ENCODE results near the gene DCTN1.
A peak's percentile ranks its signal among the peaks of the same experiment; 100 is the strongest.

Gene DCTN1

GRCh38 chr2:74391580-74392448 is 11.7 kb upstream of the DCTN1 start:
- peak; percentile 97 for FAIRE-seq
- DNase-seq (ENCODE audit: insufficient read length, low spot score) = peak; percentile 84

GRCh38 chr2:74391209-74391579 is 11.1 kb upstream of the DCTN1 start:
- peak; percentile 52 for FAIRE-seq
- DNase-seq (ENCODE audit: insufficient read length, low spot score) = no peak
- TF ChIP-seq PAX5 (IDR thresholded peaks at IDR 0.05; ENCODE audit: insufficient read depth, low read length, severe bottlenecking) = no peak
- no peak for TF ChIP-seq TAF1 (IDR thresholded peaks at IDR 0.05; ENCODE audit: low read depth, low read length)
- TF ChIP-seq POLR2AphosphoS5 (IDR thresholded peaks at IDR 0.05; ENCODE audit: low read depth, low read length) = no peak
- TF ChIP-seq POLR2A (IDR thresholded peaks at IDR 0.05; ENCODE audit: low read depth, low read length) = no peak
- TF ChIP-seq POU2F2 (IDR thresholded peaks at IDR 0.05; ENCODE audit: low read depth, low read length) = no peak
- TF ChIP-seq SPI1 (IDR thresholded peaks at IDR 0.05; ENCODE audit: low read depth, low read length) = no peak

More at GRCh38 chr2:74391580-74392448, 11.7 kb upstream of the DCTN1 start:
- TF ChIP-seq POLR2A (IDR thresholded peaks at IDR 0.05; ENCODE audit: low read depth, low read length) (peak; percentile 62; the same call in 1 of the 2 replicates), SPI1 (IDR thresholded peaks at IDR 0.05; ENCODE audit: low read depth, low read length) (no peak), TAF1 (IDR thresholded peaks at IDR 0.05; ENCODE audit: low read depth, low read length) (peak; percentile 36; the same call in 1 of the 2 replicates), POU2F2 (IDR thresholded peaks at IDR 0.05; ENCODE audit: low read depth, low read length) (no peak), POLR2AphosphoS5 (IDR thresholded peaks at IDR 0.05; ENCODE audit: low read depth, low read length) (peak; percentile 66; the same call in 1 of the 2 replicates), PAX5 (IDR thresholded peaks at IDR 0.05; ENCODE audit: insufficient read depth, low read length, severe bottlenecking) (no peak)

DNA sequence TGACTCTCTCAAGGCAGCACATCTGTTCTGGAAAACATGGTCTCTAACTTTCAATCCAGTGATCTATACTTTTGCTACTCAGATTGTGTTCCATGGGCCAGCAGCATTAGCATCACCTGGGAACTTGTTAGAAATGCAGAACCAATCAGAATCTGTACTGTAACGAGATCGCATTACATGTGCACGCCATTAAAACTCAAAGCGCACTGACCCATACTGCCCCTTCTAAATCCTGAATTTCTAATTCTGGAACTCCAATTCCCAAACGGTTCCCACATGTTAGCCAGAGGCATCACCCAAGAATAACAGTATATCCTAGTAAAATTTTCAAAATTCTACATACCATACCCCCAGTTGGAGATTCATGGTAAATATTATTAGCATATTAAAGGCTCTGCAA is 10.5 kb upstream of the DCTN1 start:
- no peak for TF ChIP-seq POU2F2 (IDR thresholded peaks at IDR 0.05; ENCODE audit: low read depth, low read length)
- no peak for TF ChIP-seq POLR2AphosphoS5 (IDR thresholded peaks at IDR 0.05; ENCODE audit: low read depth, low read length)
- TF ChIP-seq SPI1 (IDR thresholded peaks at IDR 0.05; ENCODE audit: low read depth, low read length) = no peak
- no peak for TF ChIP-seq TAF1 (IDR thresholded peaks at IDR 0.05; ENCODE audit: low read depth, low read length)
- TF ChIP-seq POLR2A (IDR thresholded peaks at IDR 0.05; ENCODE audit: low read depth, low read length) = no peak
- TF ChIP-seq PAX5 (IDR thresholded peaks at IDR 0.05; ENCODE audit: insufficient read depth, low read length, severe bottlenecking) = no peak
- DNase-seq (ENCODE audit: insufficient read length, low spot score) (no peak), FAIRE-seq (no peak)

GRCh38 chr2:74387346-74387745 is 7.2 kb upstream of the DCTN1 start:
- DNase-seq (ENCODE audit: insufficient read length, low spot score) = no peak
- no peak for TF ChIP-seq POU2F2 (IDR thresholded peaks at IDR 0.05; ENCODE audit: low read depth, low read length)
- TF ChIP-seq POLR2AphosphoS5 (IDR thresholded peaks at IDR 0.05; ENCODE audit: low read depth, low read length) = no peak
- TF ChIP-seq PAX5 (IDR thresholded peaks at IDR 0.05; ENCODE audit: insufficient read depth, low read length, severe bottlenecking) = no peak
- no peak for FAIRE-seq

DNA sequence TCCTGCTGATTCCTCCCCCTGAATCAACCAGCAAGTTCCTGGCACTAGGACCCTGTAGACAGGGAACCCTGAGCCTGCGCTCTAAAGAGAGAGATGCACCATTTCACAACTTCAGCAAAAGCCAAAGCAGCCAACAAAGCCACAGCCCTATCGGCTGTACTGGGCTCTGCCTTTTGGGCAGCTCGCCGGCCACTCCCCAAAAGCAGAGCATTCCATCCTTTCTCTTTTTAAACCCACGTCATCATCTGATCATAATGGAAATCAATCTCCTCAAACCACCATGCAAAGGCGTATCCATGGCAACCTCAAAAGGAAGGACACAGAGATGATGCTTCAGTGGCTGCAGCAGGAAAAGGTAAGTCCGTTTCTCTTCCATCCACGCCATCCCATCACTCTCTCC is 5.3 kb upstream of the DCTN1 start:
- TF ChIP-seq POLR2AphosphoS5 (IDR thresholded peaks at IDR 0.05; ENCODE audit: low read depth, low read length) = no peak
- no peak for TF ChIP-seq TAF1 (IDR thresholded peaks at IDR 0.05; ENCODE audit: low read depth, low read length)
- no peak for TF ChIP-seq POU2F2 (IDR thresholded peaks at IDR 0.05; ENCODE audit: low read depth, low read length)
- no peak for TF ChIP-seq POLR2A (IDR thresholded peaks at IDR 0.05; ENCODE audit: low read depth, low read length)
- no peak for TF ChIP-seq PAX5 (IDR thresholded peaks at IDR 0.05; ENCODE audit: insufficient read depth, low read length, severe bottlenecking)
- no peak for TF ChIP-seq SPI1 (IDR thresholded peaks at IDR 0.05; ENCODE audit: low read depth, low read length)
- FAIRE-seq (no peak), DNase-seq (ENCODE audit: insufficient read length, low spot score) (no peak)

DNA sequence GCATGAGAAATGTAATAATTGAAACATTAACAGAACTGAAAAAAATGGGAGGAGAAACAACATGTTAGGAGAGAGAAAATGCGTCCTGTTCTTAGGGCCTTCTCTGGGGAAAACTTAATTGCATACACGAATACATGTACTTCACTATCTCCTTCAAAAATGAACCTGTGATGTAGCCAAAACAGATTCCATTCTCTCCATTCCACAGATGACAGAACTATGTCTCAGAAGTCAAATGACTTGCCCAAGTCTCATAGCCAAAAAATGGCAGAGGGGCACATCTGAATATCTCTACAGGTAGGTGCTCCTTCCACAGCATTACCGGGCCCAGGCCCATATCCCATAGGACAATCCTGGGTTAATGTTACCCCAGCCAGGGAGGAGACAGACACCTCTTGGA is 3.9 kb upstream of the DCTN1 start:
- FAIRE-seq = no peak
- TF ChIP-seq POU2F2 (IDR thresholded peaks at IDR 0.05; ENCODE audit: low read depth, low read length) (no peak), POLR2A (IDR thresholded peaks at IDR 0.05; ENCODE audit: low read depth, low read length) (no peak), TAF1 (IDR thresholded peaks at IDR 0.05; ENCODE audit: low read depth, low read length) (no peak), SPI1 (IDR thresholded peaks at IDR 0.05; ENCODE audit: low read depth, low read length) (no peak), PAX5 (IDR thresholded peaks at IDR 0.05; ENCODE audit: insufficient read depth, low read length, severe bottlenecking) (no peak)
- no peak for DNase-seq (ENCODE audit: insufficient read length, low spot score)

- no peak for FAIRE-seq
- TF ChIP-seq SPI1 (IDR thresholded peaks at IDR 0.05; ENCODE audit: low read depth, low read length) = no peak
- TF ChIP-seq POU2F2 (IDR thresholded peaks at IDR 0.05; ENCODE audit: low read depth, low read length) = no peak
- TF ChIP-seq PAX5 (IDR thresholded peaks at IDR 0.05; ENCODE audit: insufficient read depth, low read length, severe bottlenecking) = no peak
- no peak for TF ChIP-seq POLR2A (IDR thresholded peaks at IDR 0.05; ENCODE audit: low read depth, low read length)
- no peak for DNase-seq (ENCODE audit: insufficient read length, low spot score)
Measured at GRCh38 chr2:74383254-74383653, 3.1 kb upstream of the DCTN1 start.

GRCh38 chr2:74381751-74382150 is 1.6 kb upstream of the DCTN1 start:
- FAIRE-seq = no peak
- TF ChIP-seq POU2F2 (IDR thresholded peaks at IDR 0.05; ENCODE audit: low read depth, low read length) = no peak
- TF ChIP-seq POLR2AphosphoS5 (IDR thresholded peaks at IDR 0.05; ENCODE audit: low read depth, low read length) = no peak
- no peak for TF ChIP-seq TAF1 (IDR thresholded peaks at IDR 0.05; ENCODE audit: low read depth, low read length)
- no peak for DNase-seq (ENCODE audit: insufficient read length, low spot score)

GRCh38 chr2:74378007-74378406 is 2.1 kb downstream of the DCTN1 start:
- no peak for DNase-seq (ENCODE audit: insufficient read length, low spot score)
- FAIRE-seq = no peak
- TF ChIP-seq PAX5 (IDR thresholded peaks at IDR 0.05; ENCODE audit: insufficient read depth, low read length, severe bottlenecking) (no peak), TAF1 (IDR thresholded peaks at IDR 0.05; ENCODE audit: low read depth, low read length) (no peak), POLR2A (IDR thresholded peaks at IDR 0.05; ENCODE audit: low read depth, low read length) (no peak)

- TF ChIP-seq POLR2AphosphoS5 (IDR thresholded peaks at IDR 0.05; ENCODE audit: low read depth, low read length) = no peak
- peak; percentile 45; the same call in 1 of the 2 replicates for TF ChIP-seq SPI1 (IDR thresholded peaks at IDR 0.05; ENCODE audit: low read depth, low read length)
Measured at GRCh38 chr2:74375838-74376237, 4.3 kb downstream of the DCTN1 start.

More at GRCh38 chr2:74375838-74376237, 4.3 kb downstream of the DCTN1 start:
- FAIRE-seq = no peak
- DNase-seq (ENCODE audit: insufficient read length, low spot score) = no peak
